SKM-1 treated with dmso at 0.1 percent for 144 hours (cell line): ENCODE results near the gene KLLN.
"Not testable (repeated sequence)": the region's sequence is repeated elsewhere in the genome, so short reads cannot be mapped to it uniquely, and the experiment has no call there.

Experiments
- DNase-seq: peaks from one replicate; lab custom pipeline; 2025; ENCODE audit not compliant: unreplicated experiment; lab: John Stamatoyannopoulos, UW

KLLN gene

DNA sequence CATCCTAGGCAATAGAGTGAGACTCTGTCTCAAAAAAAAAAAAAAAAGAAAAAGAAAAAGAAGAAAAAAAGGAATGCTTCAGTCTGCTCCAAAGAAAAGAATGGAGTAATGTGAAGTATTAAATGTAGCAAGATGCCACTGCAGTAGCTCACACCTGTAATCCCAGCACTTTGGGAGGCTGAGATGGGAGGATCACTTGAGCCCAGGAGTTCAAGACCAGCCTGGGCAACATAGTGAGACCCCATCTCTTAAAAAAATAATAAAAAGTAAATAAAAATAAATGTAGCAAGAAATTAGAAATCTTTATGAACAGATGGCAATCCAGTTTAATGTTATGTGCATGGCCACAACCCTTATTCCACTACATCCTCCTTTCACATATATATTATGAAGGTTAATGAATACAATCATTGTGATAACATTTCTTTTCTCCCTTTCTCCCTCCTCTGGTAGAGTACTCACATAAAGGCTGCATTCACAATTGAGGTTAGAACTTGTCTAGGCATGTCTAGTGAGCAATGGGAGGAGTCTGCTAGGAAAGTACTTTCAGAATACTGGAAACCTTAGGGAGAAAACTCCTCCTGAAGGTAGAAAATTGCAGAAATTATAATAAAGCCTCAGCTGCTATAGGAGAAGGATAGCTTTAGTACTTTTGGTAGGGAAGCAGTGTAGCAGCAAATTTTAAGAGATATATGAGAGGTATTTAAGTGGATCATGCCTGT, 20.4 kb downstream of the KLLN start:
- DNase-seq, result no peak

DNA sequence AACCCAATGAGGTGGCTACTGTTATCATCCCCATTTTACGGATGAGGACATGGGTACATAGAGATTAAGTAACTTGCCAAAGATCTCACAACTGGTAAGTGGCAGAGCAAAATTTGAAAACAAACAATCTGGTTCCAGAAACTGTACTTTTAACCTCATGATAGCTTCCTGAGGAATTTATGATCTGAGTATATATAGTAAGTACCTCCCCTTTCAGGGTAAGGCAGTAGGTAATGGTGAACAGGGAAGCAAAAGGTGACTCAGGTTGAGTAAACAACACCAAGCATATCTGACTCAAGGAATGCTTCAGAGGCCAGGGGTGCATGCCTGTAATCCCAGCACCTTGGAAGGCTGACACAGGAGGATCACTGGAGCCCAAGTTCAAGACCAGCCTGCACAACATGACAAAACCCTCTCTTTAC, 21.1 kb downstream of the KLLN start:
- DNase-seq, result no peak

DNA sequence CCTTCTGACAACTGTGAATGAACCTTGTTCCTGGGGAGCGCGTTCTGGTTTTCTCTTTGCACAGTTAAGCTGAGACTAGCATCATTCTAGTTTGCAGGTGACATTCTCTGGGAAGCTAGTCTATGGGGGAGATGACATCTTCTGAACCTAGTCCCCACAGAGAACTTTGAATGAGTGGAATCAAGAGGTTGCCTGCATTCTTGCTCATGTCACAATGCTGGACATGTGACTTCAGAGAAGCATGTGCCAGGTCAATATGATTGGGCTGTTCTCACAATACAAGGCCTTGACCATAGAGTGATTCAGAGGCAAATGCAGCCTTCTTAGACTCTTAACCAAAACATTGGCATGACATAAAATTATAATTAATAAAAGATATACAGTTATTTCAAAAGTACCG, 22.1 kb downstream of the KLLN start:
- DNase-seq, result no peak

DNA sequence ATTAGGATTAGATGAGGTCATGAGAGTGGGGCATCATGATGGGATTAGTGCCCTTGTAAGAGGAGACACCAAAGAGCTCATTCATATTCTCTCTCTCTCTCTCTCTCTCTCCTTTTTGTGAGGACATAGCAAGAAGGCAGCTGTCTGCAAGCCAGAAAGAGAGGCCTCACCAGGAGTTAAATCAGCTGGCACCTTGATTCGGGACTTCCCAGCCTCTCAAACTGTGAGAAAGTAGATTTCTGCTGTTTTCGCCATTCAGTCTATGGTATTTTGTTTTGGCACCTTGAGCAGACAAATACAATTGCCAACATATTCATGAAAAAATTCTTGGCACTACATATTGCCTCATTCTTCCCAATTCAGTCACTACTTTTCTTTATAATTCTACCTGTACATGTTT, 24.7 kb downstream of the KLLN start:
- no peak for DNase-seq

DNA sequence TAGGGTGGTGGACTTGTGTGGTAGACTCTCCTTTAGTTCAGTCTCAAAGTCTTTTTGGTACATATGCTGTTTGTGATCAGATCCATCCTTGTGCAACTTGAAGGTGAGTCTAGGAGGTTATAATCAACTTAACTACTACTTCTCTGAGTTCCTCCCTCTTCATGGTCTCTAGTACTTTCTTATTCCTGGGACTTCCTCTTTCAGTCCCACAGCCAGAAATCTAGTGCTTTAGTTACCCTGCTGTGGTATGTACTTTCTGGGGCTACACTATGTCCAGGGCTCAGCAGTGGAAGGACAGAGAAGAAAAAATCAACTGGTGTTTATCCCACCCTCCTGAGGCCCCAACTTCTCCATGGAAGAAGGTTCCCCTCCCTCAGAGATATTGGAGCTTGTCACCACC, 25.9 kb downstream of the KLLN start:
- peak; percentile 76 for DNase-seq

DNA sequence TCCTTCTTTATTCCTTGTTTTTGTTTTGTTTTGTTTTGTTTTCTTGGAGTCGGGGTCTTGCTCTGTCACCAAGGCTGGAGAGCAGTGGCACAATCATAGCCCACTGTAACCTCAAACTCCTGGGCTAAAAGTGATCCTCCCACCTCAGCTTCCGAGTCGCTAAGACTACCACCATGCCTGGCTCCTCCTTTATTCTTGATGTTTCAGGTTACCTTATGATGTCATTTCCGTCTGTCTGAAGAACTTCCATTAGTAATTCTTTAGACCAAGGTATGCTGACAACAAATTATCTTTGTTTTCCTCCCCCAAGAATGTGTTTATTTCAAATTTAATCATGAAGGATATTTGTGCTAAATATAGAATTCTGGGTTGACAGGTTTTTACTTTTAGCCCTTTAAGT, 27.2 kb downstream of the KLLN start:
- DNase-seq, result no peak

DNA sequence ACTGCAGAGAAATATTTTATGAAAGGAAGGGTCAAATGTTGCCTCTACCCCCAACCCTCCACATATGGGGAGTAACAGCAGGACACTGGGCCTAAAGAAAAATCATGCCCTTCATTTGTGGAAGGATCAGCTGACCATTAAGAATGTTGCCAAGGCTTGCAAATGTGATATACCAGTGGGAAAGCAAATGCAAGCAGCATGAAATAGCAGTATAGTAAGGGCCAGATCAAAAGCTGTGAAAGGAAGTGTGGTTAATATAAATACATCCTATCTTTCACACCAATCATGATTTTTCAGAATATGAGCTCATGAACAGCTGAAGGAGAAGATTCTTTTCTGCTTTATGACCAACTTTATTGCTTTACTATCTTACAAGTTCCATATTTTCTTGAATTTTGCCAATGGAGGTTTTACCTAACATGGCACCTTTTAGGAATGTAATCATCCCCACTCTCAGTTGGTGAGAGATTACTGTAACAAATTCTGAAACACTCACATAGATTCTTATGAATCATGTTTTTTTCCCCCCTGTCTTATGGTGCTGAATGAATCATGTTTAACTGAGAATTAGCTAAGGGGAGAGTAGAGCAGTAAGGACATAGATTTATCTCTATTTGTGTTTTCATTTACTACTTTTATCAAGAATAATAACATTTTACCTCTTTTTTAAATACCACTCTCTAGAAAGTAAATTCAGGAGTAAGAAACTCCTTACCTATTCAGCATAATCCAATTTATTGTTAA, 33.2 kb downstream of the KLLN start:
- no peak for DNase-seq

DNA sequence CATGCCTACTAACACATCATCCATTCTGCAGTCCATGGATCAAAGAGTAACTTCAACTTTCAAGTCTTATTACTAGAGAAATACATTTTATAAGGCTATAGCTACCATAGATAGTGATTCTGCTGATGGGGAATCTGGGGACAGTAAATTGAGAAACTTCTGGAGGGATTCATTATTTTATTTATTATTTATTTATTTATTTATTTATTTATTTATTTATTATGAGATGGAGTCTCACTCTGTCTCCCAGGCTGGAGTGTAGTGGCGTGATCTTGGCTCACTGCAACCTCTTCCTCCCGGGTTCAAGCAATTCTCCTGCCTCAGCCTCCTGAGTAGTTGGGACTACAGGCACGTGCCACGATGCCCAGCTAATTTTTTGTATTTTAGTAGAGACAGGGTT, 34.3 kb downstream of the KLLN start:
- DNase-seq, result not testable (repeated sequence)

DNA sequence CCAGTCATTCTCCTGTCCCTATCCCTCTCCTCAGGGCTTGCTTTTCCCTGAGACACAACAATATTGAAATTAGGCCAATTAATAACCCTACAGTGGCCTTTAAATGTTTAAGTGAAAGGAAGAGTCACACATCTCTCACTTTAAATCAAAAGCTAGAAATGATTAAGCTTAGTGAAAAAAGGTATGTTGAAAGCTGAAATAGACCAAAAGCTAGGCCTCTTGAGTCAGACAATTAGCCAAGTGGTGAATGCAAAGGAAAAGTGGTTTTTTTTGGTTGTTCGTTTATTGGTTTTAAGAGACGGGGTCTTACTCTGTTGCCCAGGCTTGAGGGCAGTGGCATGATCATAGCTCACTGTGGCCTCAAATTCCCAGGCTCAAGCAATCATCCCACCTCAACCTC, 35.7 kb downstream of the KLLN start:
- DNase-seq, result no peak

DNA sequence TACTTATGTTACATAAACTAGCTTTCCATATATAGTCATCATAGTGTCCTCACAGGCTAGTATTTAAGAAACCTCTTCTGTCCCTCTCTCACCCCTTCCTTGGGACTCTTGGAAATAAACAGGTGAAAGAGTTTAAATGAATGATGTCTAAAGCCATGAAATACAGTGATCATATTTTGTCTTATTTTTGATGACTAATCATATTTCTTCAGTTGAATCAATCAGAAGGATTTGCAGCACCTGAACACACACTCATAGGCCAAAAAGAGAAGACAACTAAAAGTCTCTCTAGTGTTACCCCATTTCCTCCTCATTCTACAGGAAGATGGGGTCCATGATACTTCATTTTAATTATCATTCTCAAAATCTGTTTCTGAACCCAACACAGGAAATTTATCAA, 36.7 kb downstream of the KLLN start:
- DNase-seq, result no peak

DNA sequence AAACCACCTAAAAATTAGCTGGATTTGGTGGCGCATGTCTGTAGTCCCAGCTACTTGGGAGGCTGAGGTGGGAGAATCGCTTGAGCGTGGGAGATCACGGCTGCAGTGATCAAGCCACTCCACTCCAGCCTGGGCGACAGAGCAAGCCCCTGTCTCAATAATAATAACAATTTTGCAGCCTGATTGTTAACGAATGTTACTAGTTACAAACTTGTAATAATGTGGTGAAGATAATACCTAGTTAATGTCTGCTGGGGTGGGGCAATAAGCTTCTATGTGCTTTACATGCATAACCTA, 44.1 kb downstream of the KLLN start:
- DNase-seq, result no peak

DNA sequence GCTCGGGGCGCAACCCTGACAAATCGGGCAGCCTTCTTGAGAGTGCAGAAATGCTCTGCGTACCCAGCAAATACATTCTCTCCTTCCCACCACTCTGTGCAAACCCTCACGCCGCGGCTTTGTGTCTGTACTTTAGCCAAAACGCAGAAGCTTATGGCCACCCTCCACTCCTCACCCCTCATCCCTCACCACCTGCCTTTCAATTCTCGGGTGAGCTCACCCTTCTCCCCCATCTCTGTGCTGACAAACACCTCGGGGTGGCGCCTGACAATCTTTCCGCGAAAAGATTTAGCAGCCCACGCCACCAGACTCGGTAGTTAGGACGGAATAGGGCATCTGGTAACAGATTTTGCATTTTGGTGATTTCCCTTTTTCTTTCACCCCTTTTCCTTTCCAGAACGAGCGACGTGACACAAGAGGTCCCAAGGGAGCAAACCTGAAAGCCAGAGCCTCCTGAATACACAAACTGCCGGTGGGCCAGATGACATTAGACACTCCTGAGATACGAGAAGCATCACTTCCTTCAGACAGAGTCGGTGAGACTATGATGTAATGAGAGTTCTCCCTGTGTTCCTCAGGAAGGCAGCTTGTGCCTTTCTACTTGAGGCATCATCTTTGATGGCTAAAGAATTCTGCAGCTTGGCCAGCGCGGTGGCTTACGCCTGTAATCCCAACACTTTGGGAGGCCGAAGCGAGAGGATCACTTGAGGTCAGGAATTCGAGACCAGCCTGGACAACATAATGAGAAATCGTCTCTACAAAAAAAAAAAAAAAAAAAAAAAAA, 44.6 kb downstream of the KLLN start:
- peak; percentile 39 for DNase-seq

DNA sequence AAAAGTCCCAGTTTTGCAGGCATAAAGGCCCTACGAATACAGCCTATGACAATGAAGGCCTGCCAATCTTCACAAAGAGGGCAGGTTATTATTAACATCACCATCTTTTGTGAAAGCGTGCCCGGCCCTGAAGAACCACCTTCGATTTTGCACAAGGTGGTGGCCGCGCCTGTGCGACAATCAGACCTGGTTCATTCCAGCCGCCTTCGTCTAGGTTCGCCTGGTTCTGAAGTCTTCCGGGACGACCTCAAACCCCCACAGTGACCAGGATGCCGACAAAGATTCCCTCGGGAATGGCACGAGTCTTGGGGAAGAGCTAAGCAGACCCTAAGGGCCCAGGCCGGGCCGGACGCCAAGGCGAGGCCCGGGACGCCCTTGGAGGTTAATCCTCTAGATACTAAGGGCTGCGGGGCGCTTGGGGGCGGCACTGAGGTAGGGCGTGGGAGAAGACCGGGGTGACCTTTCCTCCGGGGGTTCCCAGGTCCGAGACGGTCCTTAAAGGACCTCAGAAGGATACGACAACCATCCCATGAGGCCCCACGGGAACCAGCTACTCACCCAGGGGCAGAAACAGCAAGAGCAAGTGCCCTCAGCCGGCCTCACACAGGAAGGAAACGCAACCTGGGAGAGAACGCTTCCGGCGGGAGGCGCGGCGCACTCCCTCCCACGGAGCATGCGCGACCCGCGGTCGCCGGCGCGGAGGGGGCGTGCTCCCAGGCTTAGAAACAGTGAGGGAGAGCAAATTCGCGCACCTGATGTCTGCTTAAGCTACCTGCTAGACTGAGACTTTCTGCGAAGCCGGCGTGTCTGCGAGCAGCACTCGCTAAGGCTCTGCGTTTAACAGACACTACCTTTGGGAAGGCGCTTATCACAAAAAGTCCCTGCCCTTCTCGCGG, 45.5 kb downstream of the KLLN start, which contains the start of gene ATAD1:
ATAD1 (minus strand) TSS at position 618 of the 896 bp plus-strand sequence. CDS start 3,627 bp downstream, outside the sequence.
- DNase-seq, result peak; percentile 90

DNA sequence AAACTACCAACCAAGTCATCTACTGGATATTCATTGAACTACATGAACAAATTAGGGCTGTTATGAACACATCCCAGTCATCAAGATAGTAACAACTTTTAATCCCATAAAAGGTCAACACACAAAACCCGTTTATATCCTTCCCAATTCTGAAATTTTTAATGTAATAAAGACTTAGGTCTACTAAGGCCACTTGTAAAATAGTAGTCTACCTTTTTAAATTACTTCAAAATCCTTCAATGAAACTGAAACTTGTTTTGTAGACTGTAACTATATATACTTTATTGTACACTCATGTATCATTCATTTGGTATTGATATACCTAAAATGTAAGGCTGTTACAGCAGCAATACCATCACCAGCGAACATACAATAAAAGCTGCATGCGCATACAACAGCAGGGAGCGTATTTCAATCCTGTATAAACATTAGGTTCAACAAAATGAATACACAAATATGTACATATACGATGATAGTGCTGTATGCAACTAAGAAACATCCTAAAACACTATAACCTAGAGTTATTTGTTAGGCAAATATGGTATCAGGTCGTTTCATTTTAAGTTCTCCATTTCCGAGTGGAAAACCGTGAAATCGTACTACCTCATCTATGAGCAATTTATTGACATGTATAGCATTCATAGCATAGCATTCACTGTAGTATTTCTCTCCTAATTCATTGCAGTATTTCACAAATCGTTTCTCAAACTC, 46.3 kb downstream of the KLLN start:
- DNase-seq, result peak; percentile 15

DNA sequence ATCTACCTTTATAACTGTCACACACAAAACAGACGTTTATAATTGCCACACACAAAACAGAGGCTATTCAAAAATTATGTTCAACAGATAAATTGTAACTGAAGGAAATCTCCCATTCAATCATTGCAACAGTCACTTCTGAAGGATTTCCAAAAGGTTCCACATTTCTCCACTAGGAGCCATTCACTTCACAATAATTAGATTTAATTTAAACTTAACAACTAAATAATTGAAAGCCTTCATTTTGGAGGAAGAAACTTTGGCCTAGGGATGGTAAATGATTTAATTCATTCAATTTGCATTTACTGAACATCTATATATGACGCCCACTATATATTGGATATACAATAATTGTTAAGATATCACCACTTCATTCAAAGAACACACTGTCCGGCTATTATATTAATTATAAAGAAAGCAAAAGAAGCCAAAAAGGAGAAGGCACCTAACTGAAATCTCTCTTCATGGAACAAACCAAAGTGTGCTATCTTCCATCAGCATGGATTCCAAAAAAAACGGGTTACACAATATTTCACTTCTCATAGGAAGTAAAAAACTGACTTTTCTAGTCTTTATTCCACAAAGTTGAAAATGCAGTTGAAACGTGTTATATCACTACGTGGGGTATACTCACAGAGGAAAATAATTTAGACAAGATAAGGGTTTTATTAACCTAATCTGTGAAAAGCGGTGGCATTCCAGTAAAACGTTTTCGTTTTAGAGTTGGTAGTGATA, 47.0 kb downstream of the KLLN start:
- DNase-seq, result no peak
